ENCODE results near the gene GOLGA6A. TPM values are rescaled to one million over a fixed set of nuclear protein-coding genes. Genes with fewer than 3 reads are reported as not detected.

Gene GOLGA6A
- total and polyA plus RNA-seq, 9 of the 15 experiments (the other 6 are each of a cell fraction or from before 2014, with no cell fraction given) = not detected

DNA sequence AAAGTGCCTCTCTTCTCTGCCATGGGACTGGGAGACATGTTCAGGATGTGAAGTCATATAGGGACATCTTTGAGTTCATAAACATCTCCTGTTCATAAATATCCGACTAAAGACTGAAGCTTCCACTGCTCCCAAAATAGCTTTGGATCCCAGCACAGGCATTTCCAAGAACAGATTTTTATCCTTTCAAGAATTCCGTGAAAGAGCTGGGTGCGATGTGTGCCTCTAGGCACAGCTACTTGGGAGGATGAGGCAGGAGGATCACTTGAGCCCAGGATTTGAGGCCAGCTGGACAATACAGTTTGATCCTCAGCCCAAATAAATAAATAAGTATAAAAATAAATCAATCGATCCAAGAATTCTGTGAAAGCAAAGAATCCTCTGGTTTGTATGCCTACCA, 41.3 kb upstream of the GOLGA6A start (continued):
- TF ChIP-seq CBFA2T2 (conservative IDR thresholded peaks at IDR 0.05) (no peak), MECOM (CRISPR knock-in tag; IDR thresholded peaks at IDR 0.05) (no peak), ADNP (tag; IDR thresholded peaks at IDR 0.05) (no peak), ILF3 (IDR thresholded peaks at IDR 0.05; ENCODE audit: borderline replicate concordance) (no peak), ZNF232 (CRISPR knock-in tag; IDR thresholded peaks at IDR 0.05) (no peak), RFX1 (IDR thresholded peaks at IDR 0.05) (no peak), HLTF (IDR thresholded peaks at IDR 0.05) (no peak), KLF6 (CRISPR knock-in tag; IDR thresholded peaks at IDR 0.05; ENCODE audit: borderline replicate concordance) (no peak), XRCC5 (IDR thresholded peaks at IDR 0.05; ENCODE audit: low read depth, low read length) (no peak)
- TF ChIP-seq, protein P1, sequence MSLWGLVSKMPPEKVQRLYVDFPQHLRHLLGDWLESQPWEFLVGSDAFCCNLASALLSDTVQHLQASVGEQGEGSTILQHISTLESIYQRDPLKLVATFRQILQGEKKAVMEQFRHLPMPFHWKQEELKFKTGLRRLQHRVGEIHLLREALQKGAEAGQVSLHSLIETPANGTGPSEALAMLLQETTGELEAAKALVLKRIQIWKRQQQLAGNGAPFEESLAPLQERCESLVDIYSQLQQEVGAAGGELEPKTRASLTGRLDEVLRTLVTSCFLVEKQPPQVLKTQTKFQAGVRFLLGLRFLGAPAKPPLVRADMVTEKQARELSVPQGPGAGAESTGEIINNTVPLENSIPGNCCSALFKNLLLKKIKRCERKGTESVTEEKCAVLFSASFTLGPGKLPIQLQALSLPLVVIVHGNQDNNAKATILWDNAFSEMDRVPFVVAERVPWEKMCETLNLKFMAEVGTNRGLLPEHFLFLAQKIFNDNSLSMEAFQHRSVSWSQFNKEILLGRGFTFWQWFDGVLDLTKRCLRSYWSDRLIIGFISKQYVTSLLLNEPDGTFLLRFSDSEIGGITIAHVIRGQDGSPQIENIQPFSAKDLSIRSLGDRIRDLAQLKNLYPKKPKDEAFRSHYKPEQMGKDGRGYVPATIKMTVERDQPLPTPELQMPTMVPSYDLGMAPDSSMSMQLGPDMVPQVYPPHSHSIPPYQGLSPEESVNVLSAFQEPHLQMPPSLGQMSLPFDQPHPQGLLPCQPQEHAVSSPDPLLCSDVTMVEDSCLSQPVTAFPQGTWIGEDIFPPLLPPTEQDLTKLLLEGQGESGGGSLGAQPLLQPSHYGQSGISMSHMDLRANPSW (CRISPR knock-in tag; IDR thresholded peaks at IDR 0.05) = no peak
- TF ChIP-seq, protein P2, sequence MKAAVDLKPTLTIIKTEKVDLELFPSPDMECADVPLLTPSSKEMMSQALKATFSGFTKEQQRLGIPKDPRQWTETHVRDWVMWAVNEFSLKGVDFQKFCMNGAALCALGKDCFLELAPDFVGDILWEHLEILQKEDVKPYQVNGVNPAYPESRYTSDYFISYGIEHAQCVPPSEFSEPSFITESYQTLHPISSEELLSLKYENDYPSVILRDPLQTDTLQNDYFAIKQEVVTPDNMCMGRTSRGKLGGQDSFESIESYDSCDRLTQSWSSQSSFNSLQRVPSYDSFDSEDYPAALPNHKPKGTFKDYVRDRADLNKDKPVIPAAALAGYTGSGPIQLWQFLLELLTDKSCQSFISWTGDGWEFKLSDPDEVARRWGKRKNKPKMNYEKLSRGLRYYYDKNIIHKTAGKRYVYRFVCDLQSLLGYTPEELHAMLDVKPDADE (conservative IDR thresholded peaks at IDR 0.05; ENCODE audit: control insufficient read depth, low read depth, low read length) = no peak

All from K562 (cell line).